Esophagus mucosa (tissue), 1 donor: ENCODE data around the gene POP4. TPM values are rescaled to one million over a fixed set of nuclear protein-coding genes. Genes with fewer than 3 reads are reported as not detected.

Experiments used
- ATAC-seq: fragments of 200-7000 bp; cut with Tn5 transposase; one replicate; pipeline ENCODE4 v1.9.1; 2020
- total RNA-seq: library from RNA; stranded (reverse); gene quantifications from one replicate; pipeline ENCODE4 v1.2.4, GENCODE V29; 2023
- donor health status: DM: yes; HTN: yes; CAD: no.

The POP4 gene
- total RNA-seq, 1 donor from 2014 or later = 49.3 TPM

DNA sequence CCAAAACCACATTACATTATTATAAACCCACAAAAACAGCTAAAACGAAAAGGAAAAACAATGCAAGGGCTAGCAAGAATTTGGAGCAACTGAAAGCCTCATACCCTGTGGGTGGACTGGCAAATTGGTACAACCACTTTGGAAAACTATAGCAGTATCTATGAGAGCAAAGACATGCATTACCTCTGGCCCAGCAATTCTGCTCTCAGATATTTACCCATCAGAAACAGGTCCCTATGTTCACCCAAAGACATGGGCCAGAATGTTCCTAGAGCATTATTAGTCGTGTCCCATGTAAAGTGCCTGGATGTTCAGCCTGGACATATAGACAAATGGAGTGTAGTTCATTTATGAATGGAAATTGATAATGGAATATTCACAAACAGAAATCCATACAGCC is 27.9 kb downstream of the POP4 start:
- no peak for ATAC-seq

DNA sequence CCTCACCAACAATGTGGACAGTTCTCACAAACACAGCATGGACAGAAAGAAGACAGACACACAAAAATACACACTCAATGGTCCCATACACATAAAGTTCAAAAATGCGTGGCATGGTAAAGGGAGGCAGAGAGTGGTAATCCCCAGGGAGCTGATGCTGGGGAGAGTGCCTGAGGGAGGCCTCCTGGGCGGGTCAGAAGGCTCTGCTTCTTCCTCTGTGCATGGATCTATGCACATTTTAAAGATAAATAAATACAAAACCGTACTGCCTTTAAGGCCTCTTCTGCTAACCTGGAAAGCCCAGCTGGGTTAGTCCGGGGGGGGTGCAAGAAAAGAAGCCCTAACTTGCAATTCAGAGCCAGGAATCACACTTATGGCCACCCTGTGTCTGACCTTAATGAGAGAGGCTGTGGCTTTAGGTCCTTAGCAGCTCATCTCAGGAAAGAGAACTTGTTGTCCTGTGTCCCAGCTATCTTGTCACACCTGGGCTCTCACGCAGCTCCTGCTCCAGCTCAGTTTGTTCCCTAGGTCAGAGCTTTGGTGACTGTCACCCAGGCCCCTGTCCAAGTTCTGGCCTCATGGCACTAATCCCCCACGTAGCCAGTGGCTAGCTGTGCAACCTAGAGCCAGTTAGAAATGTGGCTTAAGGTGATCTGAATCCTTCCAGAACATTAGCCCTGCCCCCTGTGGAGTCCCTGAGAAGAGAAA is 28.5 kb downstream of the POP4 start:
- no peak for ATAC-seq

DNA sequence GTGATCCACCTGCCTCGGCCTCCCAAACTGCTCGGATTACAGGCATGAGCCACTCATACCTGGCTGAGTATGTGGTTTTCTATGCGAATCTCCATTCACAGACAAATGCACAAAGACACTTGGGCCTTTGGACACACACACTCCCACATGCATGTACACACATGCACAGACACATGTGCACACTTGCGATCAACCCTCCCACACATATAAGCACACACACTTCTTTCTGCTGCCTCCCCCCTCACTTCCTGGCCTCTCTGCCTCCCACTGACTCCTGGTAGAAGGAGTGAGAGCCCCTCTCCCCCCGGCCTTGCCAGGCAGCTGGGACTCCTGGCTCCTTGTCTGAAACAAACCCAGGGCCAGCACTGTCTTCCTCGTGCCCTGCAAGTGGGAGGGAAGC is 29.9 kb downstream of the POP4 start:
- no peak for ATAC-seq

DNA sequence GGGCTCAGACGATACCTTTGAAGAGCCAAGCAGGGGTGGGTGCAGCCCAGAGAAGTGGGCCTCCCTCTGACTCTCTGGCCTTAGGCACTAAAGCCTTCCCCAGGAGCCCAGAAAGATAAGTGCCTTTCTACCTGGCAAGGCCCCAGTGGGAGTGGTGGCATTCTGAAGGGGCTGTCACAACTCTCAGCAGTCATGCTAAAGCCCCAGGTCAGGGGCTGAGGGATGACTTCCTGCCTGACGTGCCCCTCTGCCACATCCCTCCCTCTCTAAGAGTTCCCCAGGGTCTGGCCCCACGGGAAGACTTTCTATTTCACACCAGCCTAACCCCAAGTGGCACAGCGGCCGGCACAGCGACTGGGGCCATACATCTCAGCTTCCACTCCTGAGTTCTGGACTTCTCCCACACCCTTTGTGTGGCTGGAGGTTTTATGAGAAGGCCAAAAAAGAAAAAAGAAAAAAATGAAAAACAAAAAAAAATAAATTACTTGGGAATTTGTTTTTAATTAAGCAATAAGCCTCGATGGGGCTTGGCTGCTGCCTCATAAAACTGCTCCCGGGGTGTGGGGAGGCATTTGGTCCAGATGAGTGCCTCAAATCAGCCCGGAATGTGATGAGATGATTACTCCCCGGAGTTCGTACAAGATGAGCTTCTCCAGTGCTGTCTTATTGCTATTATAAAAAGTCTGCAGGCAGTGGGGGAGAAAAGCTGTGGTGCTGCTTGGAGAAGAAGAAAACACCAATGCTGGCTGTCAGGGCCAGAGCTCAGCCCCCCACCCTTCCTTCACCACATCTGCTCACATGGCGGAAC is 30.7 kb downstream of the POP4 start:
- no peak for ATAC-seq

DNA sequence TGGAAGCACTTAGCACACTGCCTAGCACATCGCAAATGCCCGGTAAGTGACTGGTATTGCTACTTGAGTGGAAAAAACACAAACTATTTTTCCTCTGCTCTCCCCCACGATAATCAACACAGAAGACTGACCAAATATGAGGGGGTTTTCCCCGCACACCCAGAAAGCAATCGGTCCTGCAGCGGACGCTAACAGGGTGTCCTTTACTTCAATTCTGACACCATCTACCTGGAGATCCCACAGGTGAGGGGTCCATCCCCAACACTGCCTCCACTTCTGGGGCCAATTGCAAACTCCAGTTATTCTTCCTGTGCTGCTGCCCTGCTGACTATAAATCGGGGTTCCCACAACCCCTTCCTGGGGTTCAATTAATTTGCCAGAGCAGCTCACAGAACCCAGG is 33.0 kb downstream of the POP4 start:
- ATAC-seq = no peak

DNA sequence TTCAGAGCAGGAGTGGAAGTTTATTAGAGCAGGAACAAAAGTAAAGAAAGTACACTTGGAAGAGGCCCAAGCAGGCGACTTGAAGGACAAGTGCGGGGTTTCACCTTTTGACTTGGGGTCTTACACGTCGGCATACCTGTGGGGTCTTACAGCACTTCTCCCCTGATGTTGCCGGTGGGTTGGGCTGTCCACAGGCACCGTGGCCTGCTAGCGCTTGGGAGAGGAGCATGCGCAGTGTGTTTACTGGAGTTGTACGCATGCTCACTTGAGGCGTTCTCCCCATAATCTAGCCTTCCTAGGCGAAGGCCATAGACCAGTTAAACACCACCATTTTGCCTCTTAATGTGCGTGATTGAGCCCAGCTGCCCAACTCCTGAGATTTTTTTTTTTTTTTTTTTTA is 34.1 kb downstream of the POP4 start:
- ATAC-seq = no peak

DNA sequence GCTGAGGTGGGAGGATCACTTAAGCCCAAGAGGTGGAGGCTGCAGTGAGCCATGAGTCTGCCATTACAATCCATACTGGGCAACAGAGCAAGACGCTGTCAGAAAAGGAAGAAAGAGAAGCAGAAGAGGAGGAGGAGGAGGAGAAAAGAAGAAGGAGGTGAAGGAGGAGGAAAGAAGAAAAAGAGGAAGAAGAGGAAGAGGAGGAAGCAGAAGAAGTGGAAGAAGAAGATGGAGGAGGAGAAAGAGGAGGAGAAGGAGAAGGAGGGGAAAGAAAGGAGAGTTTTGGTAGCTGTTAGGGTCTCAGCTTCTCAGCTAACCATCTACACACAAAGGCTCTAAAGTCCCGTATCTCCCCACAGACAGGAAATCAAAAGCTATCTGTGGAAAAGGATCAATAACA is 35.5 kb downstream of the POP4 start:
- no peak for ATAC-seq

DNA sequence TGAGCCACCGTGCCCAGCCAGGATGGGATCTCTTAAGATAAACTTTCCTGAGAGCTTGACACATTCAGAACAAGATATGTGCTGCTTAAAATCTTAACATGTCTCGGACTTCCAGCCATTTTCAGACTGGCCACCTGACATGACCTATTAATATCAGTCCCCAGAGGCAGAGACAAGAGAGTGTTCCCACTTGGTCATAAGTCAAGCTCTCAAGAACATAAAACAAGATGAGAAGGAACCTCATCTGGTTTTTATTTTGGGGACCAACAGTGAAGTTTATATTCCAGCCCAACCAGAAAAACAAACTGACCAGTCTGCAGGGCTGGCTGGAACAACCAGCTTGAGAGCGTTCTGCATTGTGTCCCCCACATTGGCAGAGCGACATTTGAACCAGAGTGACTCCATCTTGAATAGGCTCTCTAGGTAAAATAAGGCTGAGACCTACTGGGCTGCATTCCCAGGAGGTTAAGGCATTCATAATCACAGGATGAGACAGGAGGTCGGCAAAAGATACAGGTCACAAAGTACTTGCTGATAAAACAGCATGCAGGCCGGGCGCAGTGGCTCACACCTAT is 37.4 kb downstream of the POP4 start:
- no peak for ATAC-seq

DNA sequence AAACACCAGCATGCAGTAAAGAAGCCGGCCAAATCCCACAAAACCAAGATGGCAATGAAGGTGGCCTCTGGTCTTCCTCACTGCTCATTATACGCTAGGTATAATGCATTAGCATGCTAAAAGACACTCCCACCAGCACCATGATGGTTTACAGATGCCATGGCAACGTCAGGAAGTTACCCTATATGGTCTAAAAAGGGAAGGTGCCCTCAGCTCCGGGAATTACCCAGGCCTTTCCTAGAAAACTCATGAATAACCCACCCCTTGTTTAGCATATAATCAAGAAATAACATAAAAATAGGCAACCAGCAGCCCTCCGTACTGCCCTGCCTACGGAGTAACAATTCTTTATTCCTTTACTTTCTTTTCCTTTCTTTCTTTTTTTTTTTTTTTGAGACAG is 38.1 kb downstream of the POP4 start:
- no peak for ATAC-seq

DNA sequence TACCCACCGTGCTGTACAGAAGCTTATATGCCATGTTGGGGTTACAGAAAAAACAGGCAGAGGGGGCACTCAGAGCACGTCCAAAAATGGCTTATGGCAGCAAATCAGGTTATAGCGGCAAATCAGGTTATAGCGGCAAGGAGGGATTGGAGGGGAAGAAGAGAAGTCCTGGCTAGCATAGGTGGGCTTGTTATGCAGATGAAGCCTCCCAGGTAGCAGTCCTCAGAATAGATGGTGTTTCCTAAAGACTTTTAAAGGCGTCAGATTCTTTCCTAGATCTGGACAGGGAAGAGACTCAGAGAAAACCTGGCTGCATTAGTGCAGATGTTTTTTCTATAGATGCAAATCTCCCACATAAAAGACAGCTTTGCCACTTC is 39.4 kb downstream of the POP4 start:
- no peak for ATAC-seq

DNA sequence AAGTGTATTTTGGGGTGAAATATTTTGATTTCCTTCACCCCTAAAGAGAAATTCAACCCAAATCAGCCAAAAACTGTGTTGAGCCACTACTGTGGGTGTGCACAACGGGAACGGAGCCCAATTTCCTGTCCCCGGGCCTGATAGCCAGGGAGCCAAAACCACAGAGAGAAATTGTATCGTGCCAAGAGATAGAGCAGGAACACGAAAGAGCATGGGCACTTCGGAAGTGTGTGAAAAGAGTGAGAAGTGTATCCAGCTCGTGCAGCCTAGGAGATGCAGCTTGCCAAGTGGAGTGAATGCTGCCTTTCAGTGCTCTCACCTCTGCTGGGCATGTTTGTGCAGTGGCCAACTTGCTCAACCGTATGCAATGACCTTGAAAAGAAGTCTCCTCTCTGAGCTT is 39.8 kb downstream of the POP4 start:
- ATAC-seq = peak; percentile 87

DNA sequence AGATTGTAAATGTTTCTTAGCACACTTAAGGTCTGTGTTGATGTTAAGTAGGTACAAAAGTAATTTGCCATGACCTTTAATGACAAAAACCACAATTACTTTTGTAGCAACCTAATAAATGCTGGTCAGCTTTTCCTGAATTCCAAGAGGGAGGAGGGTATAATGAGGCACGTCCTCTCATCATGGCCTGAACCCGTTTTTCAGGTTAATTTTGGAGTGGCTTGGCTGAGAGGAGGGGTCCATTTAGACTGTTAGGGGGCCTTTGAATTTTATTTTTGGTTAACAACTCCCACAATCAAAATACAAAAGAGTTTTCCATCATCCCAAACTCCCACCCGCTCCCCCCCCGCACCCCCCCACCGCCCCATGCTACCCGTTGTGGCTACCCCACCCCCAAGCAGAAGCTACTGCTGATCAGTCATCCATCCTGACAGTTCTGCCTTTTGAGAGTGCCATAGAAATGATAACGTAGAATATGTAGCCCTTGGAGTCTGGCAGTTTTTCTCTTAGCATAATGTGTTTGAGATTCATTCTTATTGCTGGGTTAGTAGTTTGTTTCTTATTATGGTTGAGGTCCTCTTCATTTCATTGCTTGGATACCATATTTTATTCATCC is 44.8 kb downstream of the POP4 start:
- ATAC-seq = no peak

DNA sequence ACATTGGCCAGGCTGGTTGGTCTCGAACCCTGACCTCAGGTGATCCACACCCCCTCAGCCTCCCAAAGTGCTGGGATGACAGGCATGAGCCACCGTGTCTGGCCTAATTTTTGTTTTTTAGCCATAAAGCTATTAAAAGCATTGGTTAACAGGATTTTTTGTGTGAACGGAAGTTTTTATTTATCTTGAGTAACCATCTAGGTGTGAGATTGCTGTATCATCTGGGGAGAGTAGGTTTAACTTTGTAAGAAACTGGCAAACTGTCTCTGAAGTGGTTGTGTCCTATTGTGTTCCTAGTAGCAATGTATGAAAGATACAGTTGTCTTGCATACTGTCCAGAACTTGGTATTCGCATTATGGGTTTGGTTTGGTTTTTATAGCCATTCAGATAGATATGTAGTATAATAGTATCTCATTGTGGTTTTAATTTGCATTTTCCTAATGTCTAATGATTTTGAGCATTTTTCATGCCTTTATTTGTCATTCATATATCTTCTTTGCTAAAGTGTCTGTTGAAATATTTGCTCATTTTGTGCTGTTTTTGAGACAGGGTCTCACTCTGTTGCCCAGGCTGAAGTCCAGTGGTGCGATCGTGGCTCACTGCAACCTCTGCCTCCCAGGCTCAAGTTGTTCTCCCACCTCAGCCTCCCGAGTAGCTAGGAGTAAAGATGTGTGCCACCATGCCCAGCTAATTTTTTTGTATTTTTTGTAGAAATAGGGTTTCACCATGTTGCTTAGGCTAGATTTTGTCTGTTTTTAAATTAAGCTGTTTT is 45.7 kb downstream of the POP4 start:
- ATAC-seq = no peak

DNA sequence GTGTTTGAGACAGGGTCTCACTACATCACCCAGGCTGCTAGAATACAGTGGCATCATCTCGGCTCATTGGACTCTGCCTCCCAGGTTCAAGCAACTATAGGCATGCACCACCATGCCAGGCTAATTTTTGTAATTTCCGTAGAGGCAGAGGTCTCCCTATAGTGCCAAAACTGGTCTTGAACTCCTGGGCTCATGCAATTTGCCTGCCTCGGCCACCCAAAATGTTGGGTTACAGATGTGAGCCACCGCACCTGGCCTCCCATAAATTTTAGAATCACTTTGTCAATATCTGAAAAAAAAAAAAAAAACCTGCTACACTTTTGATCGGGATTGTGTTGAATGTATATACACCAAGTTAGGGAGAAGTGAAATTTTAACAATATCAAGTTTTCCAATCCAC is 47.3 kb downstream of the POP4 start:
- no peak for ATAC-seq

DNA sequence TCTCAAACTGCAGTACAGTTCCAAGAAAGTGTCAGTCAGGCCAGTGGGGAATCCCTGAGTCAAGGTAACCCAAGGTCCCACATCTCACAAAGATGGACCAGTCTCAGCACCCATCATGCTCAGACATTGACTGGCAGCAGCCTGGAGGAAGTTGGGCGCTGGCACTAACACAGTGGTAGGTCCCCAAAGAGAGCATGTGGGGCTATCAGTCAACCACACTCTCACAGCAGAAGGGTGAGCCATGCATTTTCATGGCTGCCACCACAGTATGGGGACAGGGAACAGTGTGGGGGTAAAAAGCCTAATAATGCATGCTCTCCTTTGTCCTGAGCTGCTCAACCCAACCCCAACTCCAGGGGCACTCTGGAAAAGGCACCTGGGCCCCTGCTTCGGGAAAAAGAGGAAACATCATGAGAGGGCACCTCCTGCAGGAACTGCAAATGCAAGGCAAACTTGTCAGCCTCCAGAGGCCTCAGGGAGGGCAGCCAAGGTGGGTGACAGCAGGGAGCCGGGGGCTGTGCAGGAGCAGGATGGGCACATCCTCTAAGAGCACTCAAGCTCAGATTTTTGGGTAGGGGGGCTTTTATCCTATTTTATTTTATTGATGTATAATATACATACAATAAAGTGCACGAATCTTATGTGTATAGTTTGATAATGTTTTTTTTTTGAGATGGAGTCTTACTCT is 49.7 kb downstream of the POP4 start:
- ATAC-seq = no peak

DNA sequence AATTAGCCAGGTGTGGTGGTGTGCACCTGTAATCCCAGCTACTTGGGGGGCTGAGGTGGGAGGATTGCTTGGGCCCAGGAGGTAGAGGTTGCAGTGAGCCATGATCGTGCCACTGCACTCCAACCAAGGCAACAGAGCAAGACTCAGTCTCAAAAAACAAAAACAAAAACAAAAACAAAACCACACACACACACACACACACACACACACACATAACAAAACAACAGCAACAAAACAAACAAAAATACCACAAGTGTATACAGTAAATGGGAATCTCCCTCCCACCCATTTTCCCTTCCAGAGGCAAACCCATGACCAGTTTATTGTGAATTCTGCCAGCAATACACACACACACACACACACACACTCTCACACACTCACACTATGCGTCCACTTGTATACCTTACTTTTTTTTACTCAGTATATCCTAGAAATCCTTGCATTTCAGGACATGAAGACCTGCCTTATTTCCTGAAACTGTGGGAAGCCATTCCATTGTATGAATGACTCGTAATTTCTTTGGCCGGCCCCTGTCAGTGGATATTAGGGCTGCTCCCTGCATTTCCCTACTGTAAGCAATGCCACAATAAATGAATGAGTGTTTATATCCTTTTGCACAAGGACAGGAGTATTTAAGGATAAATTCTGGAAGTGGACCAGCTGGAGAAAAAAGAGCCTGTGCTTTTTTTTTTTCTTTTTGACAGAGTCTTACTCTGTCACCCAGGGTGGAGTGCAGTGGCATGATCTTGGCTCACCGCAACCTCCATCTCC is 52.3 kb downstream of the POP4 start:
- no peak for ATAC-seq

DNA sequence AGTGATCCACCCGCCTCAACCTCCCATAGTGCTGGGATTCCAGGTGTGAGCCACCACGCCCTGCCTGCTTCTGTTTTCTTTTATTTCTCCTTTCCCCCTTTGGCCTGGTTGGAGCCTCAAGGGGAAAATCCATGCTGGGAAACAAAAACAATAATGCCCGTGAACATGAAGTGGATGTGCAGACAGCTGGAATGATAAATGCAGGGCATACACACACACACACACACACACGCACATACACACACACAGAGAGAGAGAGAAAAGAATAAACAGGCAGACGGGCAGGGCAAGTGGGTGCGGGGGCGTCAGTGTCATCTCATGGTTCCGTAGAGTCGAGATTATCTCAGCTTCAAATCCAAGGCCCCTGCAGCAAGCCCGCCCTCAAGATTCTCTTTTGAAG is 54.8 kb downstream of the POP4 start:
- ATAC-seq = no peak

DNA sequence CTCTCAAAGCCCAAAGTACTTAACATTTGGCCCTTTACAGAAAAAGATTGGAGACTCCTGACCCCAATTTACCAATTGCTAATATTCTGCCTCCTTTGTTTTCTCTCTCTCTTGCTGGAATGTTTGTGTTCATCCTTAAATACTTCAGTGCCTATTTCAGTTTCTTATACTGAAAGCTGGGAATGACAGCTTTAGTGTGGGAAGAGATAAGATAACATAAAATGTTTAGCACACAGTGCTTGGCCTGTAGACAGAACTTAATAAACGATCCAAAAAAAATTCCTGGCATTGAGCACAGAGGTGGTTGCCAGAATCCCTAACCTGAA is 56.2 kb downstream of the POP4 start:
- no peak for ATAC-seq

DNA sequence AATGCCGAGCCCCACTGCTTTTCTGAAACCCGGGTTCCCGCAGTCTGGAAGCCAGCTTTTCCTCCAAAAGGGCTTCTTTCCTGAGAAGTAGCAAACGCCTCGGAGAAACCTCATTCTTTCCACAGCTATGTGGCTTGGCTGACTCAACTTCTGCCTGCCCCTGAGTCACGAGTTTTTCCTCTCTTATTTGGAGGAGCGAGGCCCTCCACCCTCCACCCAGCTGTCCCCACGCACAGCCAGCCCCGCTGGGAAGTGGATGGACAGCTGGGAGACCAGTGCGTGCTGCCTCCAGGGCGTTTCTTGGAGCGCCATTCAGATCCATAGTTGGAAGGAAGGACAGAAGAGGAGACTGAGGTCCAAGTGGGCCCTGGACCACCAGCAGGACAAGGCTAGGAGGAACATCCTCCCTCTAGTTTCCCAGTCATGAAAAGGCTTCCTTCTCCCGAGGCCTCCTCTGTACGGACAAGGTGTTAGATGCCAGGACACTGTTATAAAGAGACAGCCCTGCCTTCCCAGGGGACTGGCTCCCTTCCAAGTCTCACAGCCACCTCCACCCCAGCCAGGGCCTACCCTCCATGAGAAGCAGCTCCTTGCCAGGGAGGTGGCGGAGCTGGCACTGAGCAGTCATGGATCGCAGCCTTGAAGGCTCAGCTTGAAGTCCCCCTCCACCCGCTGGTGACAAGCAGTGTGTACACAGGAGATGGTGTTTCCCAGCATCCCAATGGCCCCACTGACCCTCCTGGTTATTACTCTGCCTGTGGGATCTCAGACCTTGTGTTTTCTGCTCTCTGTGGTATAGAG is 56.7 kb downstream of the POP4 start:
- ATAC-seq = no peak

DNA sequence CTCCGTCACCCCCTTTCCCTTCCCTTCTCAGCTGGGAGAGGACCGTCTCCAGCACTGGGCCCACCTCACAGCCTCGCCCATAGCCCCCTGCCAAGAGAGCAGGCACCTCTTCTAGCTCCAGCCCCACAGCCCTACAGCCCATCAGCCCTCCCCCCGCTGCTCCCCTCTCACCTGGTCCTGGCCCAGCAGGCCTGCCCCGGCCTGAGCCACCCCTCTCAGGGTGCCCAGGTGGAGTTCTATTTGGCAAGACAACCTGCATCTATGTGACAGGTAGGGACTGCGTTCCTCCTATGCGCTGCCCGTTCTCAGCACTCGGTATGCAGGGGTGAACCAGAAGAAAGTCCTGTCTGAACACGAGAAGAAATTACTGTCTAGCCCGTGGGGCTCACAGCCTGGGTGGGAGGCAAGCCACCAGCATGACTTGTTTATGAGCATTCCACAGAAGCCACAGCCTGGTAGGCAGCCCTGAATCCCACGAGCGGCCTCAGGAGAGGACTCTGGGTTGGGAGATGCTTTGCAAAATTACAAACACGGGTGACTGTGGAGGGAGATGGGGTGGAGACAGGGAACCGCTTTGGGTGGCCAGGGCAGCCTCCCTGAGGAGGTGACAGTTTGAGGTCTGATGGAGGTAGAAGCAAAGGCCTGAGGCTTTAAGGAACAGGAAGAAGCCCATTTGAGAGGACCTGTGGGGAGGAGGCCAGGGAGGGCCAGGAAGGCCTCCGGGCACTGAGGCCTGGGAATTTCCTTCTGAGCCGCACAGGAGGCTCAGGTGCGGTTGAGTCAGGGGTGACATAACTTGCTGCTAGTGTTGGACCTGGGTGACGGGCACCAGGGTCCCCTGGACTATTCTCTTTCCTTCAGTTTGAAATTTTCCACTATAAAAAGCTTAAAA is 58.0 kb downstream of the POP4 start:
- ATAC-seq = peak; percentile 26
